NCI-H2107 treated with DMSO at 0.1 percent for 48 hours (cell line): ENCODE data around the gene ATF7IP.
"Not testable (repeated sequence)": the region's sequence is repeated elsewhere in the genome, so short reads cannot be mapped to it uniquely, and the experiment has no call there.

Source experiments
- DNase-seq: peaks from one replicate; lab custom pipeline; 2025; ENCODE audit not compliant: unreplicated experiment; lab: John Stamatoyannopoulos, UW

The ATF7IP gene

GRCh38 chr12:14365294-14366208 is at the start of gene ATF7IP:
TSS of gene ATF7IP (plus strand) at chr12:14365682. CDS start at chr12:14423916, 58,234 bp downstream.
- peak; percentile 99 for DNase-seq

GRCh38 chr12:14317362-14318146 is 47.9 kb upstream of the ATF7IP start:
- DNase-seq, result no peak

GRCh38 chr12:14319704-14320427 is 45.6 kb upstream of the ATF7IP start:
- not testable (repeated sequence) for DNase-seq

GRCh38 chr12:14322403-14322802 is 43.1 kb upstream of the ATF7IP start:
- DNase-seq, result no peak

- DNase-seq, result no peak
Observed at GRCh38 chr12:14325716-14326343, 39.7 kb upstream of the ATF7IP start.

- DNase-seq, result no peak
Observed at GRCh38 chr12:14326699-14327098, 38.8 kb upstream of the ATF7IP start.

GRCh38 chr12:14327711-14328110 is 37.8 kb upstream of the ATF7IP start:
- no peak for DNase-seq

- DNase-seq, result no peak
Observed at GRCh38 chr12:14332482-14332881, 33.0 kb upstream of the ATF7IP start.

- DNase-seq, result no peak
Observed at GRCh38 chr12:14340371-14340770, 25.1 kb upstream of the ATF7IP start.

GRCh38 chr12:14351524-14351923 is 14.0 kb upstream of the ATF7IP start:
- DNase-seq, result not testable (repeated sequence)

GRCh38 chr12:14352066-14352465 is 13.4 kb upstream of the ATF7IP start:
- not testable (repeated sequence) for DNase-seq

- DNase-seq, result not testable (repeated sequence)
Observed at GRCh38 chr12:14354665-14355064, 10.8 kb upstream of the ATF7IP start.

GRCh38 chr12:14356147-14356546 is 9.3 kb upstream of the ATF7IP start:
- no peak for DNase-seq

- DNase-seq, result no peak
Observed at GRCh38 chr12:14357486-14357885, 8.0 kb upstream of the ATF7IP start.

GRCh38 chr12:14362352-14362751 is 3.1 kb upstream of the ATF7IP start:
- DNase-seq, result no peak

- DNase-seq, result no peak
Observed at GRCh38 chr12:14364583-14365271, 755 bp upstream of the ATF7IP start.

- peak; percentile 83 for DNase-seq
Observed at GRCh38 chr12:14366209-14367039, 942 bp downstream of the ATF7IP start.

GRCh38 chr12:14367040-14367661 is 1.7 kb downstream of the ATF7IP start:
- DNase-seq, result peak; percentile 39

GRCh38 chr12:14369311-14369710 is 3.8 kb downstream of the ATF7IP start:
- DNase-seq, result no peak
